ENCODE results near the gene WDR54. TPM values are rescaled to one million over a fixed set of nuclear protein-coding genes. Genes with fewer than 3 reads are reported as not detected.

Gene WDR54
- total RNA-seq, 1 experiment from 2014 or later, result 183 TPM

- in situ Hi-C loops (cut with HindIII; ENCODE audit: low pct_unique_long_range_greater_than_20kb, low sequenced_read_pairs), result no loop called here
- DNase-seq (ENCODE audit: low read depth), result no peak
These were observed 2.8 kb downstream of the WDR54 start for GRCh38 chr2:74424139-74424992.

- no peak for DNase-seq (ENCODE audit: low read depth)
- in situ Hi-C loops (cut with HindIII; ENCODE audit: low pct_unique_long_range_greater_than_20kb, low sequenced_read_pairs), result no loop called here
These were observed 3.5 kb downstream of the WDR54 start for GRCh38 chr2:74424995-74425406.

- in situ Hi-C loops (cut with HindIII; ENCODE audit: low pct_unique_long_range_greater_than_20kb, low sequenced_read_pairs), result no loop called here
- DNase-seq (ENCODE audit: low read depth), result peak; percentile 59
These were observed 4.0 kb downstream of the WDR54 start for GRCh38 chr2:74425523-74425922.

- no peak for DNase-seq (ENCODE audit: low read depth)
- in situ Hi-C loops (cut with HindIII; ENCODE audit: low pct_unique_long_range_greater_than_20kb, low sequenced_read_pairs), result no loop called here
These were observed 4.7 kb downstream of the WDR54 start for GRCh38 chr2:74426181-74426758.

- DNase-seq (ENCODE audit: low read depth), result no peak
- in situ Hi-C loops (cut with HindIII; ENCODE audit: low pct_unique_long_range_greater_than_20kb, low sequenced_read_pairs), result no loop called here
These were observed 6.0 kb downstream of the WDR54 start for GRCh38 chr2:74427551-74427950.

GRCh38 chr2:74428675-74429074, 7.1 kb downstream of the WDR54 start:
- in situ Hi-C loops (cut with HindIII; ENCODE audit: low pct_unique_long_range_greater_than_20kb, low sequenced_read_pairs), result no loop called here
- DNase-seq (ENCODE audit: low read depth), result no peak

- DNase-seq (ENCODE audit: low read depth), result no peak
- in situ Hi-C loops (cut with HindIII; ENCODE audit: low pct_unique_long_range_greater_than_20kb, low sequenced_read_pairs), result no loop called here
These were observed 8.2 kb downstream of the WDR54 start for GRCh38 chr2:74429487-74430451.

GRCh38 chr2:74430502-74430901, 9.0 kb downstream of the WDR54 start:
- in situ Hi-C loops (cut with HindIII; ENCODE audit: low pct_unique_long_range_greater_than_20kb, low sequenced_read_pairs), result no loop called here

GRCh38 chr2:74436111-74436805, 14.7 kb downstream of the WDR54 start:
- DNase-seq (ENCODE audit: low read depth), result no peak
- in situ Hi-C loops (cut with HindIII; ENCODE audit: low pct_unique_long_range_greater_than_20kb, low sequenced_read_pairs), result no loop called here

More at GRCh38 chr2:74430502-74430901, 9.0 kb downstream of the WDR54 start:
- DNase-seq (ENCODE audit: low read depth), result no peak

GRCh38 chr2:74436848-74437695, 15.5 kb downstream of the WDR54 start:
- no peak for DNase-seq (ENCODE audit: low read depth)
- in situ Hi-C loops (cut with HindIII; ENCODE audit: low pct_unique_long_range_greater_than_20kb, low sequenced_read_pairs), result no loop called here

- no peak for DNase-seq (ENCODE audit: low read depth)
- in situ Hi-C loops (cut with HindIII; ENCODE audit: low pct_unique_long_range_greater_than_20kb, low sequenced_read_pairs), result no loop called here
These were observed 16.7 kb downstream of the WDR54 start for GRCh38 chr2:74438248-74438647.

GRCh38 chr2:74439373-74439772, 17.8 kb downstream of the WDR54 start:
- no peak for DNase-seq (ENCODE audit: low read depth)
- in situ Hi-C loops (cut with HindIII; ENCODE audit: low pct_unique_long_range_greater_than_20kb, low sequenced_read_pairs), result no loop called here

- no peak for DNase-seq (ENCODE audit: low read depth)
- in situ Hi-C loops (cut with HindIII; ENCODE audit: low pct_unique_long_range_greater_than_20kb, low sequenced_read_pairs), result no loop called here
These were observed 18.4 kb downstream of the WDR54 start for GRCh38 chr2:74439803-74440377.

GRCh38 chr2:74440378-74441169, 19.0 kb downstream of the WDR54 start:
- in situ Hi-C loops (cut with HindIII; ENCODE audit: low pct_unique_long_range_greater_than_20kb, low sequenced_read_pairs), result no loop called here
- DNase-seq (ENCODE audit: low read depth), result peak; percentile 89

GRCh38 chr2:74441170-74441689, 19.7 kb downstream of the WDR54 start:
- in situ Hi-C loops (cut with HindIII; ENCODE audit: low pct_unique_long_range_greater_than_20kb, low sequenced_read_pairs), result no loop called here
- no peak for DNase-seq (ENCODE audit: low read depth)

All from Caki2 (cell line).